GM18909 (cell line): ENCODE data around the gene CORO2A.

Experiments
- ATAC-seq: cut with Tn5 transposase; IDR thresholded peaks from one replicate; pipeline ENCODE4 v1.9.1; 2021; ENCODE audit warnings: mild to moderate bottlenecking; ENCODE audit not compliant: unreplicated experiment, poor library complexity

The CORO2A gene

GRCh38 chr9:98193336-98193944 is 1.0 kb upstream of the CORO2A start:
- ATAC-seq = no peak

GRCh38 chr9:98191671-98192502 is 550 bp downstream of the CORO2A start:
- ATAC-seq = no peak

GRCh38 chr9:98191181-98191608 is 1.2 kb downstream of the CORO2A start:
- no peak for ATAC-seq

- no peak for ATAC-seq
Observed at GRCh38 chr9:98190757-98191105, 1.7 kb downstream of the CORO2A start.

GRCh38 chr9:98189412-98189811 is 3.0 kb downstream of the CORO2A start:
- no peak for ATAC-seq

GRCh38 chr9:98187926-98188325 is 4.5 kb downstream of the CORO2A start:
- ATAC-seq = no peak

- ATAC-seq = no peak
Observed at GRCh38 chr9:98186236-98186635, 6.2 kb downstream of the CORO2A start.

- ATAC-seq = no peak
Observed at GRCh38 chr9:98185611-98186171, 6.7 kb downstream of the CORO2A start.

- no peak for ATAC-seq
Observed at GRCh38 chr9:98185021-98185567, 7.3 kb downstream of the CORO2A start.

GRCh38 chr9:98184326-98184725 is 8.1 kb downstream of the CORO2A start:
- no peak for ATAC-seq

- no peak for ATAC-seq
Observed at GRCh38 chr9:98182889-98183599, 9.4 kb downstream of the CORO2A start.

GRCh38 chr9:98182069-98182820 is 10.2 kb downstream of the CORO2A start:
- no peak for ATAC-seq

- ATAC-seq = no peak
Observed at GRCh38 chr9:98181746-98182068, 10.7 kb downstream of the CORO2A start.

GRCh38 chr9:98180996-98181395 is 11.4 kb downstream of the CORO2A start:
- no peak for ATAC-seq

GRCh38 chr9:98178874-98179850 is 13.3 kb downstream of the CORO2A start:
- no peak for ATAC-seq

GRCh38 chr9:98176391-98177259 is 15.8 kb downstream of the CORO2A start:
- ATAC-seq = no peak

GRCh38 chr9:98175762-98176161 is 16.7 kb downstream of the CORO2A start:
- no peak for ATAC-seq

- ATAC-seq = no peak
Observed at GRCh38 chr9:98175028-98175569, 17.3 kb downstream of the CORO2A start.
